Calu3 (cell line): ENCODE measurements around the gene SEMA6B. TPM values are rescaled to one million over a fixed set of nuclear protein-coding genes. Genes with fewer than 3 reads are reported as not detected.
A peak's percentile ranks its signal among the peaks of the same experiment; 100 is the strongest.

Experiments
- BruUV-seq: library from RNA; stranded (reverse); fragments of 400-500 nt; replicated peaks from 2 replicates; lab custom pipeline; 2021; lab: Mats Ljungman, UMichigan
- CTCF ChIA-PET: fragments of 300-600 bp; sonication (Branson Sonifier 250); formaldehyde crosslinking; loops from one replicate; lab custom pipeline; 2022; ENCODE audit warnings: antibody characterized with exemption; lab: Charles Lee
- DNase-seq: peaks from one replicate; pipeline ENCODE4 v3.0.0; 2022
- H3K27ac Mint-ChIP-seq: one replicate; pipeline ENCODE4 v1.8.0; 2022; ENCODE audit warnings: mixed read lengths; ENCODE audit not compliant: unreplicated experiment
- H3K27me3 Mint-ChIP-seq: one replicate; pipeline ENCODE4 v1.8.0; 2022; ENCODE audit warnings: mixed read lengths; ENCODE audit not compliant: unreplicated experiment
- H3K36me3 Mint-ChIP-seq: one replicate; pipeline ENCODE4 v1.8.0; 2022; ENCODE audit warnings: mild to moderate bottlenecking, moderate library complexity, mixed read lengths; ENCODE audit not compliant: insufficient read depth, unreplicated experiment
- H3K4me1 Mint-ChIP-seq: one replicate; pipeline ENCODE4 v1.8.0; 2022; ENCODE audit warnings: mild to moderate bottlenecking, low read depth, mixed read lengths; ENCODE audit not compliant: unreplicated experiment
- H3K4me3 Mint-ChIP-seq: one replicate; pipeline ENCODE4 v1.8.0; 2022; ENCODE audit warnings: mild to moderate bottlenecking, low read depth, moderate library complexity, mixed read lengths; ENCODE audit not compliant: unreplicated experiment
- H3K9me3 Mint-ChIP-seq: one replicate; pipeline ENCODE4 v1.8.0; 2022; ENCODE audit warnings: low read depth, mixed read lengths; ENCODE audit not compliant: unreplicated experiment
- CTCF ChIP-seq: fragments of 200-600 bp; IDR thresholded peaks from one replicate; pipeline ENCODE4 v1.8.0; 2022; ENCODE audit warnings: antibody characterized with exemption; ENCODE audit not compliant: unreplicated experiment
- intact Hi-C: fragments of 100-400 bp; cut with micrococcal nuclease; formaldehyde crosslinking; loops from one replicate; pipeline ENCODE4 v1.10.0; 2022; ENCODE audit not compliant: unreplicated experiment
- total RNA-seq: library from RNA; stranded (reverse); gene quantifications from 2 replicates; pipeline ENCODE4 v1.2.3, GENCODE V29; 2022

Gene SEMA6B
- total RNA-seq, 1 experiment from 2014 or later, result 0.21 TPM

GRCh38 chr19:4497770-4498389, 61.6 kb downstream of the SEMA6B start:
- Mint-ChIP-seq H3K36me3 (peaks cover 22% of the 10 kb centered on the region), H3K27me3 (no peaks in the 10 kb centered on the region), H3K27ac (no peak overlapping the region), H3K9me3 (no peaks in the 10 kb centered on the region), H3K4me3 (no peak overlapping the region), H3K4me1 (no peaks in the 10 kb centered on the region)
- intact Hi-C loops, result no loop called here
- CTCF ChIA-PET, result no interaction called here
- no TSS peak for BruUV-seq
- no peak for DNase-seq
- TF ChIP-seq CTCF, result no peak

GRCh38 chr19:4496304-4496703, 63.2 kb downstream of the SEMA6B start:
- no peaks in the 10 kb centered on the region for H3K9me3 Mint-ChIP-seq
- no peak overlapping the region for H3K4me3 Mint-ChIP-seq
- H3K27me3 Mint-ChIP-seq, result no peaks in the 10 kb centered on the region
- intact Hi-C loops, result no loop called here
- no peak for TF ChIP-seq CTCF
- peaks cover 22% of the 10 kb centered on the region for H3K36me3 Mint-ChIP-seq
- CTCF ChIA-PET, result no interaction called here
- H3K4me1 Mint-ChIP-seq, result no peaks in the 10 kb centered on the region
- BruUV-seq, result no TSS peak
- no peak for DNase-seq
- H3K27ac Mint-ChIP-seq, result no peak overlapping the region

- CTCF ChIA-PET, result interaction anchor here (0.6 kb wide), 1 partner anchor 40 kb away, joined by 3 read pairs; the partner anchor contains the start of gene PLIN5
- no peaks in the 10 kb centered on the region for H3K9me3 Mint-ChIP-seq
- BruUV-seq, result no TSS peak
These were observed 64.0 kb downstream of the SEMA6B start for GRCh38 chr19:4495471-4495870.

GRCh38 chr19:4494691-4495064, 64.8 kb downstream of the SEMA6B start:
- TF ChIP-seq CTCF, result no peak
- H3K9me3 Mint-ChIP-seq, result no peaks in the 10 kb centered on the region
- DNase-seq, result no peak
- H3K36me3 Mint-ChIP-seq, result peaks cover 14% of the 10 kb centered on the region
- no peak overlapping the region for H3K4me3 Mint-ChIP-seq
- no peak overlapping the region for H3K27ac Mint-ChIP-seq
- H3K27me3 Mint-ChIP-seq, result no peaks in the 10 kb centered on the region
- no TSS peak for BruUV-seq
- CTCF ChIA-PET, result interaction anchor here (1.1 kb wide), 1 partner anchor 10 kb away, joined by 3 read pairs; no protein-coding TSS in a partner anchor
- intact Hi-C loops, result no loop called here
- H3K4me1 Mint-ChIP-seq, result no peaks in the 10 kb centered on the region

More at GRCh38 chr19:4495471-4495870, 64.0 kb downstream of the SEMA6B start:
- Mint-ChIP-seq H3K36me3 (peaks cover 18% of the 10 kb centered on the region), H3K4me3 (no peak overlapping the region), H3K27ac (no peak overlapping the region), H3K27me3 (no peaks in the 10 kb centered on the region), H3K4me1 (no peaks in the 10 kb centered on the region)
- intact Hi-C loops, result no loop called here
- DNase-seq, result peak; percentile 12
- no peak for TF ChIP-seq CTCF
